HG03108 (cell line): ENCODE measurements around the gene BMPR1B.

Source experiments
- ATAC-seq: cut with Tn5 transposase; IDR thresholded peaks from one replicate; pipeline ENCODE4 v1.9.1; 2021; ENCODE audit warnings: moderate library complexity; ENCODE audit not compliant: unreplicated experiment

BMPR1B gene

GRCh38 chr4:94762326-94762725 lies 4.6 kb downstream of the BMPR1B start:
- ATAC-seq: no peak

GRCh38 chr4:94763005-94763404 lies 5.2 kb downstream of the BMPR1B start:
- no peak for ATAC-seq

GRCh38 chr4:94763500-94763899 lies 5.7 kb downstream of the BMPR1B start:
- ATAC-seq: no peak

- no peak for ATAC-seq
These were observed 6.3 kb downstream of the BMPR1B start for GRCh38 chr4:94764069-94764468.

GRCh38 chr4:94765174-94765573 lies 7.4 kb downstream of the BMPR1B start:
- no peak for ATAC-seq

GRCh38 chr4:94765648-94766047 lies 7.9 kb downstream of the BMPR1B start:
- no peak for ATAC-seq

GRCh38 chr4:94766856-94767255 lies 9.1 kb downstream of the BMPR1B start:
- ATAC-seq: no peak

GRCh38 chr4:94767446-94767845 lies 9.7 kb downstream of the BMPR1B start:
- ATAC-seq: no peak

GRCh38 chr4:94782707-94783106 lies 25.0 kb downstream of the BMPR1B start:
- ATAC-seq: no peak

GRCh38 chr4:94791701-94792100 lies 33.9 kb downstream of the BMPR1B start:
- ATAC-seq: no peak

- ATAC-seq: no peak
These were observed 41.1 kb downstream of the BMPR1B start for GRCh38 chr4:94798808-94799207.

GRCh38 chr4:94801016-94801415 lies 43.3 kb downstream of the BMPR1B start:
- ATAC-seq: no peak

GRCh38 chr4:94802091-94802490 lies 44.3 kb downstream of the BMPR1B start:
- no peak for ATAC-seq

GRCh38 chr4:94803181-94803580 lies 45.4 kb downstream of the BMPR1B start:
- no peak for ATAC-seq

GRCh38 chr4:94804650-94805049 lies 46.9 kb downstream of the BMPR1B start:
- ATAC-seq: no peak

- ATAC-seq: no peak
These were observed 48.6 kb downstream of the BMPR1B start for GRCh38 chr4:94806376-94806775.

GRCh38 chr4:94811643-94812042 lies 53.9 kb downstream of the BMPR1B start:
- ATAC-seq: no peak

GRCh38 chr4:94813221-94813620 lies 55.5 kb downstream of the BMPR1B start:
- no peak for ATAC-seq

GRCh38 chr4:94814237-94814636 lies 56.5 kb downstream of the BMPR1B start:
- ATAC-seq: no peak

GRCh38 chr4:94819371-94820168 lies 61.8 kb downstream of the BMPR1B start:
- no peak for ATAC-seq

GRCh38 chr4:94826206-94826605 lies 68.5 kb downstream of the BMPR1B start:
- no peak for ATAC-seq

- ATAC-seq: no peak
These were observed 69.8 kb downstream of the BMPR1B start for GRCh38 chr4:94827481-94828110.

- ATAC-seq: no peak
These were observed 71.1 kb downstream of the BMPR1B start for GRCh38 chr4:94828882-94829281.
